Endothelial cell of umbilical vein (primary cell): ENCODE measurements around the gene TNRC6A. TPM values are rescaled to one million over a fixed set of nuclear protein-coding genes. Genes with fewer than 3 reads are reported as not detected.

Source experiments
- BruUV-seq: library from RNA; stranded (reverse); fragments of 400-500 nt; replicated peaks from 2 replicates; lab custom pipeline; 2021; lab: Mats Ljungman, UMichigan
- CTCF ChIA-PET: fragments of 300-600, 350-600 bp; sonication (Branson Sonifier 250); formaldehyde crosslinking; loops from one replicate; lab custom pipeline; 2021; ENCODE audit warnings: antibody characterized with exemption, inconsistent platforms; lab: Charles Lee
- POLR2A ChIA-PET: fragments of 300-600, 350-600 bp; sonication (Branson Sonifier 250); formaldehyde crosslinking; loops from one replicate; lab custom pipeline; 2021; ENCODE audit warnings: antibody characterized with exemption, inconsistent platforms; lab: Charles Lee
- DNase-seq: peaks from one replicate; pipeline ENCODE4 v3.0.0-alpha.2; 2011; ENCODE audit warnings: low read depth, low spot score
- FAIRE-seq: peaks from 2 replicates; lab custom pipeline; 2011; peaks lifted over from hg19 to GRCh38; lab: Jason Lieb, UNC
- H2AFZ ChIP-seq: 2 replicates; pipeline ENCODE4 v1.6.0; 2012; ENCODE audit warnings: low read depth, low read length, control low read depth, inconsistent platforms
- H3K27ac ChIP-seq: 2 replicates; pipeline ENCODE4 v1.5.1; 2011; ENCODE audit warnings: low read depth, mild to moderate bottlenecking, control low read depth, low read length, moderate library complexity; ENCODE audit not compliant: insufficient read depth
- H3K27me3 ChIP-seq, 2 experiments: 2 replicates each; pipeline versions ENCODE4 v1.6.0 to v1.6.1; 2011; ENCODE audit warnings: low read length in 2 of 2, mixed read lengths in 1 of 2; ENCODE audit not compliant: control insufficient read depth in 2 of 2, insufficient read depth in 2 of 2
- H3K36me3 ChIP-seq, 2 experiments: 2 replicates in 1 of 2; 3 replicates in 1 of 2; pipeline ENCODE4 v1.5.1; 2011; ENCODE audit warnings: low read length in 2 of 2, mild to moderate bottlenecking in 1 of 2, moderate library complexity in 1 of 2; ENCODE audit not compliant: control insufficient read depth in 2 of 2, insufficient read depth in 2 of 2; ENCODE audit errors: extremely low read depth in 1 of 2
- H3K4me1 ChIP-seq: 3 replicates; pipeline ENCODE4 v1.5.1; 2011; ENCODE audit warnings: mild to moderate bottlenecking, low read length; ENCODE audit not compliant: control insufficient read depth, insufficient read depth; ENCODE audit errors: extremely low read depth
- H3K4me2 ChIP-seq: 2 replicates; pipeline ENCODE4 v1.6.1; 2011; ENCODE audit warnings: low read length, control low read depth, mixed read lengths; ENCODE audit not compliant: insufficient read depth
- H3K4me3 ChIP-seq, 3 experiments: fragments of 200-600 bp in 1 of 3; sonication (generic), shearing (Covaris generic) in 1 of 3; replicated peaks in 1 of 3; 2 replicates each; pipeline ENCODE4 v1.5.1; 2011 to 2016; ENCODE audit warnings: control low read depth in 3 of 3, low read length in 3 of 3, mild to moderate bottlenecking in 2 of 3, inconsistent platforms in 1 of 3, low read depth in 1 of 3, moderate library complexity in 1 of 3; ENCODE audit not compliant: insufficient read depth in 1 of 3
- H3K79me2 ChIP-seq: 2 replicates; pipeline ENCODE4 v1.6.0; 2012; ENCODE audit warnings: low read length, inconsistent platforms; ENCODE audit not compliant: control insufficient read depth, insufficient read depth
- H3K9ac ChIP-seq: replicated peaks from 2 replicates; pipeline ENCODE3; 2011; ENCODE audit warnings: low read length, control low read depth; ENCODE audit not compliant: insufficient read depth; ENCODE audit errors: extremely low read depth
- H3K9me1 ChIP-seq: replicated peaks from 3 replicates; pipeline ENCODE4 v1.6.0; 2011; ENCODE audit warnings: mild to moderate bottlenecking, low read length; ENCODE audit not compliant: control insufficient read depth, insufficient read depth; ENCODE audit errors: extremely low read depth
- H3K9me3 ChIP-seq: replicated peaks from 2 replicates; pipeline ENCODE4 v1.5.1; 2012; ENCODE audit warnings: low read length, inconsistent platforms; ENCODE audit not compliant: control insufficient read depth, insufficient read depth
- H4K20me1 ChIP-seq: replicated peaks from 2 replicates; pipeline ENCODE3; 2011; ENCODE audit warnings: mild to moderate bottlenecking, low read length; ENCODE audit not compliant: control insufficient read depth, insufficient read depth; ENCODE audit errors: extremely low read depth
- EZH2 ChIP-seq: IDR thresholded peaks from 2 replicates; pipeline ENCODE4 v1.6.1; 2012; ENCODE audit warnings: borderline replicate concordance, low read depth, mild to moderate bottlenecking, moderate library complexity, low read length, inconsistent platforms; ENCODE audit not compliant: severe bottlenecking
- FOS ChIP-seq: IDR thresholded peaks from 2 replicates; pipeline ENCODE4 v1.6.1; 2011; ENCODE audit warnings: mild to moderate bottlenecking, low read length, moderate library complexity, borderline replicate concordance; ENCODE audit not compliant: insufficient read depth
- GATA2 ChIP-seq: IDR thresholded peaks from 2 replicates; pipeline ENCODE4 v1.7.0; 2011; ENCODE audit warnings: low read depth, mild to moderate bottlenecking, moderate library complexity, mixed read lengths, low read length; ENCODE audit not compliant: insufficient read length, insufficient read depth
- JUN ChIP-seq: IDR thresholded peaks from 2 replicates; pipeline ENCODE4 v1.6.1; 2011; ENCODE audit warnings: borderline replicate concordance, low read depth; ENCODE audit not compliant: insufficient read length, insufficient read depth
- MYC ChIP-seq: IDR thresholded peaks from one replicate; pipeline ENCODE4 v1.6.1; 2011; ENCODE audit warnings: mild to moderate bottlenecking, low read depth, low read length
- POLR2A ChIP-seq: IDR thresholded peaks from 2 replicates; pipeline ENCODE4 v1.6.1; 2012; ENCODE audit warnings: low read depth, mild to moderate bottlenecking, control low read depth, low read length
- POLR2AphosphoS5 ChIP-seq: IDR thresholded peaks from 2 replicates; pipeline ENCODE4 v1.6.1; 2012; ENCODE audit warnings: low read depth, mild to moderate bottlenecking, control low read depth, low read length, moderate library complexity; ENCODE audit not compliant: insufficient read depth
- dilution Hi-C: fragments of 300-500 bp; cut with MboI; formaldehyde crosslinking; loops from one replicate; pipeline ENCODE4 v1.15.0; 2019; ENCODE audit warnings: low sequenced_read_pairs; ENCODE audit not compliant: extremely low pct_ligation_motif_present
- intact Hi-C: fragments of 100-400 bp; cut with micrococcal nuclease; formaldehyde crosslinking; loops from one replicate; pipeline ENCODE4 v1.10.0; 2022
- polyA plus RNA-seq, 4 experiments: library from polyadenylated mRNA; depleted of rRNA in 3 of 4; stranded (reverse) in 3 of 4; unstranded in 1 of 4; fragments of >200 nt; gene quantifications; 2 replicates each; pipeline versions ENCODE4 v1.2.1 to v1.2.3, GENCODE V29; 2011 to 2012; ENCODE audit warnings: missing spikeins in 1 of 4
- total RNA-seq: library from RNA; stranded (reverse); gene quantifications from 2 replicates; pipeline ENCODE4 v1.2.3, GENCODE V29; 2021
- TF ChIP-seq, protein P1 (sequence below), 2 donors: IDR thresholded peaks; 1 replicate in 1 of 2; 2 replicates in 1 of 2; pipeline ENCODE4 v1.5.1; 2011; ENCODE audit warnings: low read length in 2 of 2, mild to moderate bottlenecking in 2 of 2, moderate library complexity in 2 of 2, control low read depth in 1 of 2, inconsistent platforms in 1 of 2, low read depth in 1 of 2; ENCODE audit not compliant: insufficient read depth in 1 of 2; ENCODE audit errors: extremely low read depth in 1 of 2
- TF ChIP-seq, protein P2 (sequence below): IDR thresholded peaks from 2 replicates; pipeline ENCODE4 v1.6.1; 2011; ENCODE audit not compliant: insufficient read depth, insufficient read length

Gene TNRC6A
- total and polyA plus RNA-seq, 2 donors (not counting 3 experiments of a cell fraction or from before 2014, with no cell fraction given): 39.3 to 74.5 TPM

DNA sequence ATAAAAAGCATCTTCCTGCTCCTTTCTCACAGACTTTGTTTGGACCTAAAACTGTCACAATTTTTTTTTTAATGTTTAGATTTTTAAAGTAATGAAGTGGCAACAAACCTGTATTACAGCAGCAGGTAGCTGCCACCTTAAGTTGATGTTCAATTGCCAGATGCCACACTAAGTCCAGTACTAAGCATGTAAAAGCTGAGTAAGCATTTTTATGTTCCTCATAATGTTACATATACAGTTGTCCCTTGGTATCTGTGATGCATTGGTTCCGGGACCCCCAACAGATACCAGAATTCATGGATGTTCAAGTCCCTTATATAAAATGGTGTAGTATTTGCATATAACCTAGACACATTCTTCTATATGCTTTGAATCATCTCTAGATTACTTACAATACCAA lies 45.1 kb downstream of the TNRC6A start:
- Histone ChIP-seq H3K79me2 (peaks cover 63% of the 10 kb centered on the region), H4K20me1 (peaks cover 4% of the 10 kb centered on the region), H3K9ac (no peak overlapping the region), H3K9me3 (no peaks in the 10 kb centered on the region), H3K4me1 (no peaks in the 10 kb centered on the region), H2AFZ (no peak overlapping the region), H3K27me3 (no peaks in the 10 kb centered on the region), H3K9me1 (peaks cover 2% of the 10 kb centered on the region), H3K4me3 (no peak overlapping the region), H3K4me2 (no peak overlapping the region), H3K36me3 (peaks cover 3 to 11% of the 10 kb centered on the region in 2 experiments), H3K27ac (no peak overlapping the region)
- dilution Hi-C loops: no loop called here
- DNase-seq: no peak
- ChIA-PET CTCF (no interaction called here), POLR2A (no interaction called here)
- no TSS peak for BruUV-seq
- intact Hi-C loops: no loop called here
- no peak for FAIRE-seq
- TF ChIP-seq, protein P1, sequence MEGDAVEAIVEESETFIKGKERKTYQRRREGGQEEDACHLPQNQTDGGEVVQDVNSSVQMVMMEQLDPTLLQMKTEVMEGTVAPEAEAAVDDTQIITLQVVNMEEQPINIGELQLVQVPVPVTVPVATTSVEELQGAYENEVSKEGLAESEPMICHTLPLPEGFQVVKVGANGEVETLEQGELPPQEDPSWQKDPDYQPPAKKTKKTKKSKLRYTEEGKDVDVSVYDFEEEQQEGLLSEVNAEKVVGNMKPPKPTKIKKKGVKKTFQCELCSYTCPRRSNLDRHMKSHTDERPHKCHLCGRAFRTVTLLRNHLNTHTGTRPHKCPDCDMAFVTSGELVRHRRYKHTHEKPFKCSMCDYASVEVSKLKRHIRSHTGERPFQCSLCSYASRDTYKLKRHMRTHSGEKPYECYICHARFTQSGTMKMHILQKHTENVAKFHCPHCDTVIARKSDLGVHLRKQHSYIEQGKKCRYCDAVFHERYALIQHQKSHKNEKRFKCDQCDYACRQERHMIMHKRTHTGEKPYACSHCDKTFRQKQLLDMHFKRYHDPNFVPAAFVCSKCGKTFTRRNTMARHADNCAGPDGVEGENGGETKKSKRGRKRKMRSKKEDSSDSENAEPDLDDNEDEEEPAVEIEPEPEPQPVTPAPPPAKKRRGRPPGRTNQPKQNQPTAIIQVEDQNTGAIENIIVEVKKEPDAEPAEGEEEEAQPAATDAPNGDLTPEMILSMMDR (IDR thresholded peaks at IDR 0.05; ENCODE audit: extremely low read depth in 1 of 2, insufficient read depth in 1 of 2, low read depth in 1 of 2, low read length in 2 of 2): no peak
- TF ChIP-seq POLR2AphosphoS5 (no peak), GATA2 (no peak), POLR2A (no peak), MYC (no peak), JUN (no peak), EZH2 (no peak), FOS (no peak)
- TF ChIP-seq, protein P2, sequence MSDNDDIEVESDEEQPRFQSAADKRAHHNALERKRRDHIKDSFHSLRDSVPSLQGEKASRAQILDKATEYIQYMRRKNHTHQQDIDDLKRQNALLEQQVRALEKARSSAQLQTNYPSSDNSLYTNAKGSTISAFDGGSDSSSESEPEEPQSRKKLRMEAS: no peak
